C4-2B (cell line): ENCODE data around the gene TEX11.

Source experiments
- ZFX ChIP-seq: fragments of 450-650 bp; IDR thresholded peaks from 2 replicates; pipeline ENCODE4 v1.6.1; 2017
- TF ChIP-seq, protein P1 (sequence below): fragments of 450-650 bp; conservative IDR thresholded peaks from 2 replicates; pipeline ENCODE4 v1.5.1; 2017; ENCODE audit warnings: mild to moderate bottlenecking

DNA sequence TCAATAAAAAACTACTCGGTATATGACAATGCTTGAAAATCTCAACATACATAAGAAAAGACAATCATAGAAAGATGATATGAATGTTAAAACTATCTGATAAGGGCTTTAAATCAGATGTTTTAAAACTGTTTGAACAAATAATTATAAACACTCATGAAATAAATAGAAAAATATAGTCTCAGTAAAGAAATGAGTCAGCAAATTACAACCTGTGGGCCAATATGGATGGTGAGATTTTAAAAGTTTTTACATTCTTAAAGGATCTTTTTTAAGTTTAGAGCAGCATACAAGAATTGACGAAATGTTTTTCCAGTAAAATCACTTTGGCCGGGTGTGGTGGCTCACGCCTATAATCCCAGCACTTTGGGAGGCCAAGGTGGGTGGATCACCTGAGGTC, 83.1 kb downstream of the TEX11 start:
- TF ChIP-seq, protein P1, sequence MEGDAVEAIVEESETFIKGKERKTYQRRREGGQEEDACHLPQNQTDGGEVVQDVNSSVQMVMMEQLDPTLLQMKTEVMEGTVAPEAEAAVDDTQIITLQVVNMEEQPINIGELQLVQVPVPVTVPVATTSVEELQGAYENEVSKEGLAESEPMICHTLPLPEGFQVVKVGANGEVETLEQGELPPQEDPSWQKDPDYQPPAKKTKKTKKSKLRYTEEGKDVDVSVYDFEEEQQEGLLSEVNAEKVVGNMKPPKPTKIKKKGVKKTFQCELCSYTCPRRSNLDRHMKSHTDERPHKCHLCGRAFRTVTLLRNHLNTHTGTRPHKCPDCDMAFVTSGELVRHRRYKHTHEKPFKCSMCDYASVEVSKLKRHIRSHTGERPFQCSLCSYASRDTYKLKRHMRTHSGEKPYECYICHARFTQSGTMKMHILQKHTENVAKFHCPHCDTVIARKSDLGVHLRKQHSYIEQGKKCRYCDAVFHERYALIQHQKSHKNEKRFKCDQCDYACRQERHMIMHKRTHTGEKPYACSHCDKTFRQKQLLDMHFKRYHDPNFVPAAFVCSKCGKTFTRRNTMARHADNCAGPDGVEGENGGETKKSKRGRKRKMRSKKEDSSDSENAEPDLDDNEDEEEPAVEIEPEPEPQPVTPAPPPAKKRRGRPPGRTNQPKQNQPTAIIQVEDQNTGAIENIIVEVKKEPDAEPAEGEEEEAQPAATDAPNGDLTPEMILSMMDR, result no peak
- no peak for TF ChIP-seq ZFX
